Liver (tissue), 9 donors: ENCODE data around the gene MALT1. TPM values are rescaled to one million over a fixed set of nuclear protein-coding genes. Genes with fewer than 3 reads are reported as not detected.

Experiments
- DNase-seq: peaks from one replicate; pipeline ENCODE4 v3.0.0-alpha.2; 2017; ENCODE audit warnings: low spot score
- H3K27ac ChIP-seq, 2 donors: one replicate each; pipeline ENCODE4 v1.7.0; 2013; ENCODE audit warnings: inconsistent platforms in 2 of 2, low read length in 2 of 2, control low read depth in 1 of 2, low read depth in 1 of 2, mild to moderate bottlenecking in 1 of 2
- H3K27me3 ChIP-seq, 4 donors: one replicate each; pipeline versions ENCODE4 v1.6.1 to v1.7.0; 2013; ENCODE audit warnings: low read length in 3 of 4, inconsistent platforms in 1 of 4, mild to moderate bottlenecking in 1 of 4, moderate library complexity in 1 of 4; ENCODE audit not compliant: control insufficient read depth in 4 of 4, insufficient read depth in 4 of 4
- H3K36me3 ChIP-seq, 4 donors: one replicate each; pipeline versions ENCODE4 v1.6.1 to v1.7.0; 2013; ENCODE audit warnings: low read length in 3 of 4, mild to moderate bottlenecking in 3 of 4, low read depth in 1 of 4, moderate library complexity in 1 of 4; ENCODE audit not compliant: control insufficient read depth in 4 of 4, insufficient read depth in 3 of 4
- H3K4me1 ChIP-seq, 4 donors: one replicate each; pipeline versions ENCODE4 v1.6.1 to v1.7.0; 2013; ENCODE audit warnings: low read length in 3 of 4, mild to moderate bottlenecking in 3 of 4, moderate library complexity in 1 of 4; ENCODE audit not compliant: control insufficient read depth in 4 of 4, insufficient read depth in 4 of 4
- H3K4me3 ChIP-seq, 3 donors: one replicate each; pipeline versions ENCODE4 v1.6.1 to v1.7.0; 2013; ENCODE audit warnings: low read length in 3 of 3, control low read depth in 1 of 3, low read depth in 1 of 3, mild to moderate bottlenecking in 1 of 3
- H3K9ac ChIP-seq, 2 donors: one replicate each; pipeline ENCODE4 v1.7.0; 2013; ENCODE audit warnings: low read length in 2 of 2, mild to moderate bottlenecking in 2 of 2, moderate library complexity in 2 of 2, control low read depth in 1 of 2, low read depth in 1 of 2
- H3K9me3 ChIP-seq, 4 donors: one replicate each; pipeline versions ENCODE4 v1.6.1 to v1.7.0; 2013; ENCODE audit warnings: low read length in 3 of 4; ENCODE audit not compliant: control insufficient read depth in 4 of 4
- EGR1 ChIP-seq, 2 donors: IDR thresholded peaks; 2 replicates each; pipeline ENCODE4 v1.6.1; 2016 to 2018; ENCODE audit warnings: antibody characterized with exemption in 2 of 2, low read depth in 2 of 2
- FOXA2 ChIP-seq: IDR thresholded peaks from 2 replicates; pipeline ENCODE4 v1.6.1; 2016; ENCODE audit warnings: antibody characterized with exemption
- GABPA ChIP-seq, 2 donors: IDR thresholded peaks in 1 of 2; conservative IDR thresholded peaks in 1 of 2; 2 replicates each; pipeline ENCODE4 v1.6.1; 2016; ENCODE audit warnings: antibody characterized with exemption in 2 of 2, mild to moderate bottlenecking in 1 of 2, moderate library complexity in 1 of 2
- HNF4A ChIP-seq, 2 donors: conservative IDR thresholded peaks; 2 replicates each; pipeline ENCODE4 v1.6.1; 2016; ENCODE audit warnings: antibody characterized with exemption in 2 of 2, mild to moderate bottlenecking in 2 of 2
- JUND ChIP-seq, 2 donors: IDR thresholded peaks; 2 replicates each; pipeline ENCODE4 v1.6.1; 2016; ENCODE audit warnings: antibody characterized with exemption in 2 of 2
- MAX ChIP-seq: IDR thresholded peaks from 2 replicates; pipeline ENCODE4 v1.6.1; 2016; ENCODE audit warnings: antibody characterized with exemption
- NR2F2 ChIP-seq: IDR thresholded peaks from 2 replicates; pipeline ENCODE4 v1.6.1; 2016; ENCODE audit warnings: antibody characterized with exemption
- RAD21 ChIP-seq, 2 donors: IDR thresholded peaks; 2 replicates each; pipeline ENCODE4 v1.6.1; 2016; ENCODE audit warnings: antibody characterized with exemption in 2 of 2, mild to moderate bottlenecking in 2 of 2
- RXRA ChIP-seq, 2 donors: IDR thresholded peaks; 2 replicates each; pipeline ENCODE4 v1.6.1; 2017 to 2018; ENCODE audit warnings: antibody characterized with exemption in 2 of 2, mild to moderate bottlenecking in 1 of 2
- SP1 ChIP-seq: IDR thresholded peaks from 2 replicates; pipeline ENCODE4 v1.6.1; 2018; ENCODE audit warnings: antibody characterized with exemption, mild to moderate bottlenecking
- TAF1 ChIP-seq: conservative IDR thresholded peaks from 2 replicates; pipeline ENCODE4 v1.6.1; 2016; ENCODE audit warnings: antibody characterized with exemption, mild to moderate bottlenecking
- YY1 ChIP-seq: IDR thresholded peaks from 2 replicates; pipeline ENCODE4 v1.6.1; 2016; ENCODE audit warnings: antibody characterized with exemption, mild to moderate bottlenecking
- WGBS: extraction: QIAGEN DNeasy Blood & Tissue Kit; methylation state at CpG from one replicate; pipeline ENCODE4 v1.1.7; 2013; 5-methylcytosine and 5-hydroxymethylcytosine counted together
- polyA plus RNA-seq, 2 donors: library from polyadenylated mRNA; stranded (reverse) in 1 of 2; unstranded in 1 of 2; fragments of 200-250 nt in 1 of 2; fragments of >200 nt in 1 of 2; fragmentation: Nextera tagmentation in 1 of 2; extraction: Ambion mirVana in 1 of 2; gene quantifications; one replicate each; pipeline versions ENCODE4 v1.2.1 to v1.2.3, GENCODE V29; 2013 to 2015
- total RNA-seq, 2 donors: library from RNA; depleted of rRNA; stranded (reverse); fragments of >200 nt; gene quantifications; one replicate each; pipeline ENCODE4 v1.2.3, GENCODE V29; 2014
- TF ChIP-seq, protein P1 (sequence below): IDR thresholded peaks from 2 replicates; pipeline ENCODE4 v1.6.1; 2016; ENCODE audit warnings: antibody characterized with exemption
- TF ChIP-seq, protein P2 (sequence below): IDR thresholded peaks from 2 replicates; pipeline ENCODE4 v1.6.1; 2016; ENCODE audit warnings: antibody characterized with exemption, mild to moderate bottlenecking
- TF ChIP-seq, protein P3 (sequence below): IDR thresholded peaks from 2 replicates; pipeline ENCODE4 v1.6.1; 2016; ENCODE audit warnings: antibody characterized with exemption
- donor health status: healthy.
- donor health status: healthy.
- donor health status: healthy.
- donor health status: healthy.
- donor health status: healthy.

Gene MALT1
- total and polyA plus RNA-seq, 4 donors = 3.1 to 27.3 (median 6.4) TPM

- Histone ChIP-seq H3K4me1 (no peaks in the 10 kb centered on the region), H3K9me3 (no peaks in the 10 kb centered on the region), H3K9ac (no peak overlapping the region), H3K4me3 (no peak overlapping the region), H3K27ac (peak overlapping the region in 1 of 2 donors; percentile 37), H3K36me3 (no peaks in the 10 kb centered on the region), H3K27me3 (no peaks in the 10 kb centered on the region)
- no peak for DNase-seq
- WGBS = 68% methylated on average over 11 of the region's 11 CpGs
- peak; percentile 95 for TF ChIP-seq NR2F2
- no peak for TF ChIP-seq HNF4A (conservative IDR thresholded peaks at IDR 0.05)
Measured at GRCh38 chr18:58788971-58789875, 118.0 kb downstream of the MALT1 start.

GRCh38 chr18:58789876-58790240 lies 118.6 kb downstream of the MALT1 start:
- H3K9me3 ChIP-seq = no peaks in the 10 kb centered on the region
- TF ChIP-seq MAX (no peak), EGR1 (IDR thresholded peaks at IDR 0.05; ENCODE audit: low read depth in 2 of 2) (no peak), YY1 (no peak), HNF4A (conservative IDR thresholded peaks at IDR 0.05) (no peak), GABPA (IDR thresholded peaks at IDR 0.05 in 1 of 2, conservative IDR thresholded peaks at IDR 0.05 in 1 of 2) (no peak), TAF1 (no peak), RAD21 (IDR thresholded peaks at IDR 0.05) (no peak), JUND (IDR thresholded peaks at IDR 0.05) (no peak), RXRA (IDR thresholded peaks at IDR 0.05) (no peak), SP1 (no peak), FOXA2 (no peak)
- TF ChIP-seq, protein P1, sequence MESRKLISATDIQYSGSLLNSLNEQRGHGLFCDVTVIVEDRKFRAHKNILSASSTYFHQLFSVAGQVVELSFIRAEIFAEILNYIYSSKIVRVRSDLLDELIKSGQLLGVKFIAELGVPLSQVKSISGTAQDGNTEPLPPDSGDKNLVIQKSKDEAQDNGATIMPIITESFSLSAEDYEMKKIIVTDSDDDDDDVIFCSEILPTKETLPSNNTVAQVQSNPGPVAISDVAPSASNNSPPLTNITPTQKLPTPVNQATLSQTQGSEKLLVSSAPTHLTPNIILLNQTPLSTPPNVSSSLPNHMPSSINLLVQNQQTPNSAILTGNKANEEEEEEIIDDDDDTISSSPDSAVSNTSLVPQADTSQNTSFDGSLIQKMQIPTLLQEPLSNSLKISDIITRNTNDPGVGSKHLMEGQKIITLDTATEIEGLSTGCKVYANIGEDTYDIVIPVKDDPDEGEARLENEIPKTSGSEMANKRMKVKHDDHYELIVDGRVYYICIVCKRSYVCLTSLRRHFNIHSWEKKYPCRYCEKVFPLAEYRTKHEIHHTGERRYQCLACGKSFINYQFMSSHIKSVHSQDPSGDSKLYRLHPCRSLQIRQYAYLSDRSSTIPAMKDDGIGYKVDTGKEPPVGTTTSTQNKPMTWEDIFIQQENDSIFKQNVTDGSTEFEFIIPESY = no peak
- TF ChIP-seq, protein P2, sequence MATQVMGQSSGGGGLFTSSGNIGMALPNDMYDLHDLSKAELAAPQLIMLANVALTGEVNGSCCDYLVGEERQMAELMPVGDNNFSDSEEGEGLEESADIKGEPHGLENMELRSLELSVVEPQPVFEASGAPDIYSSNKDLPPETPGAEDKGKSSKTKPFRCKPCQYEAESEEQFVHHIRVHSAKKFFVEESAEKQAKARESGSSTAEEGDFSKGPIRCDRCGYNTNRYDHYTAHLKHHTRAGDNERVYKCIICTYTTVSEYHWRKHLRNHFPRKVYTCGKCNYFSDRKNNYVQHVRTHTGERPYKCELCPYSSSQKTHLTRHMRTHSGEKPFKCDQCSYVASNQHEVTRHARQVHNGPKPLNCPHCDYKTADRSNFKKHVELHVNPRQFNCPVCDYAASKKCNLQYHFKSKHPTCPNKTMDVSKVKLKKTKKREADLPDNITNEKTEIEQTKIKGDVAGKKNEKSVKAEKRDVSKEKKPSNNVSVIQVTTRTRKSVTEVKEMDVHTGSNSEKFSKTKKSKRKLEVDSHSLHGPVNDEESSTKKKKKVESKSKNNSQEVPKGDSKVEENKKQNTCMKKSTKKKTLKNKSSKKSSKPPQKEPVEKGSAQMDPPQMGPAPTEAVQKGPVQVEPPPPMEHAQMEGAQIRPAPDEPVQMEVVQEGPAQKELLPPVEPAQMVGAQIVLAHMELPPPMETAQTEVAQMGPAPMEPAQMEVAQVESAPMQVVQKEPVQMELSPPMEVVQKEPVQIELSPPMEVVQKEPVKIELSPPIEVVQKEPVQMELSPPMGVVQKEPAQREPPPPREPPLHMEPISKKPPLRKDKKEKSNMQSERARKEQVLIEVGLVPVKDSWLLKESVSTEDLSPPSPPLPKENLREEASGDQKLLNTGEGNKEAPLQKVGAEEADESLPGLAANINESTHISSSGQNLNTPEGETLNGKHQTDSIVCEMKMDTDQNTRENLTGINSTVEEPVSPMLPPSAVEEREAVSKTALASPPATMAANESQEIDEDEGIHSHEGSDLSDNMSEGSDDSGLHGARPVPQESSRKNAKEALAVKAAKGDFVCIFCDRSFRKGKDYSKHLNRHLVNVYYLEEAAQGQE = no peak
- TF ChIP-seq, protein P3, sequence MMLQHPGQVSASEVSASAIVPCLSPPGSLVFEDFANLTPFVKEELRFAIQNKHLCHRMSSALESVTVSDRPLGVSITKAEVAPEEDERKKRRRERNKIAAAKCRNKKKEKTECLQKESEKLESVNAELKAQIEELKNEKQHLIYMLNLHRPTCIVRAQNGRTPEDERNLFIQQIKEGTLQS = no peak
- no peaks in the 10 kb centered on the region for H3K4me1 ChIP-seq
- no peak overlapping the region for H3K9ac ChIP-seq
- H3K27me3 ChIP-seq = no peaks in the 10 kb centered on the region
- DNase-seq = no peak
- H3K4me3 ChIP-seq = no peak overlapping the region
- no peaks in the 10 kb centered on the region for H3K36me3 ChIP-seq
- WGBS = 81% methylated on average over 5 of the region's 5 CpGs
- peak overlapping the region in 1 of 2 donors; percentile 37 for H3K27ac ChIP-seq
